HL-60 (cell line): ENCODE measurements around the gene FTCD.

ENCODE experiments used
- DNase-seq, 2 experiments: peaks; one replicate each; pipeline ENCODE4 v3.0.0-alpha.2; 2010 to 2020; ENCODE audit warnings: low read depth in 1 of 2, low spot score in 1 of 2
- H3K27ac ChIP-seq: fragments of 250-450 bp; sonication (Bioruptor Pico); replicated peaks from 2 replicates; pipeline ENCODE4 v1.5.1; 2020; ENCODE audit warnings: mild to moderate bottlenecking, moderate library complexity
- H3K27me3 ChIP-seq: fragments of 250-450 bp; sonication (Bioruptor Pico); 2 replicates; pipeline ENCODE4 v1.5.1; 2021; ENCODE audit warnings: mild to moderate bottlenecking, moderate library complexity; ENCODE audit not compliant: insufficient read depth, poor library complexity, severe bottlenecking
- H3K4me3 ChIP-seq: replicated peaks from 2 replicates; pipeline ENCODE4 v1.5.1; 2011; ENCODE audit warnings: mild to moderate bottlenecking, control low read depth, low read length; ENCODE audit not compliant: insufficient read depth
- GABPA ChIP-seq: IDR thresholded peaks from 2 replicates; pipeline ENCODE4 v1.6.1; 2012; ENCODE audit warnings: low read depth
- POLR2AphosphoS5 ChIP-seq: IDR thresholded peaks from 2 replicates; pipeline ENCODE4 v1.6.1; 2012; ENCODE audit warnings: low read depth
- SPI1 ChIP-seq: IDR thresholded peaks from 2 replicates; pipeline ENCODE4 v1.6.1; 2012; ENCODE audit warnings: low read depth, mild to moderate bottlenecking, borderline replicate concordance
- TF ChIP-seq, protein P1 (sequence below): IDR thresholded peaks from 2 replicates; pipeline ENCODE4 v1.6.1; 2012; ENCODE audit warnings: low read depth; ENCODE audit not compliant: insufficient replicate concordance
- TF ChIP-seq, protein P2 (sequence below): IDR thresholded peaks from one replicate; pipeline ENCODE4 v1.5.1; 2011; ENCODE audit warnings: low read length, control low read depth, inconsistent platforms; ENCODE audit not compliant: insufficient read depth

Gene FTCD

DNA sequence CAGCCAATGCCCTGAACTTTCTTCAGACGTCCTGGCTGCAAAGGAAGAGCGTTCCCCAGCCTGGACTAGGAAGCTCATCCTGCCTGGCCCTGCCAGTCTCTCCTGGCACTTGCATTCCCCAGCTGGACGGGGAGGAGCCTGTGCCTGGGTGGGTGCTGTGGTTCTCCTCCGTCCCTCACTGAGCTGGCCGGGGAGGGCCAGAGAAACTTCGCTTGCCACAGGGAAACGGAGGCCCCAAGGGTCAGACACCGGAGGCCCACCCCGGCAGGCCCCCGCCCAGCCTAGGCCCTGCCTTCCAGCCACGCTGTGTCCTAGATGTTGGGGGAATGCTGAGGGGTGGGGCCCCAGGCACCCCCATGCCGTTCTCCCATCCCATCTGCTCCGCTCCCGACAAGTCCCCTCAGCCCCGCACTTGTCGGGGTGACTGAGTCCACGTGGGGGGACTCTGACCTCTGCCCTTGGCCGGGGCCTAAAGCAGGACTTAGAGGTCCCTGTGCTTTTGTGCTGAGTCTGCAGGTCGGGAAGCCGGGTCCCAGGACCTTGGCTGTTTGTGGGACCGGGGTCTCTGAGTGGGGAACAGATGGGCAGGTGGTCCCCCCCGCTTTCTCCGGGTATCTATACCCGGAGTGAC lies 4.8 kb downstream of the FTCD start:
- H3K27ac ChIP-seq, result no peak overlapping the region
- TF ChIP-seq, protein P1, sequence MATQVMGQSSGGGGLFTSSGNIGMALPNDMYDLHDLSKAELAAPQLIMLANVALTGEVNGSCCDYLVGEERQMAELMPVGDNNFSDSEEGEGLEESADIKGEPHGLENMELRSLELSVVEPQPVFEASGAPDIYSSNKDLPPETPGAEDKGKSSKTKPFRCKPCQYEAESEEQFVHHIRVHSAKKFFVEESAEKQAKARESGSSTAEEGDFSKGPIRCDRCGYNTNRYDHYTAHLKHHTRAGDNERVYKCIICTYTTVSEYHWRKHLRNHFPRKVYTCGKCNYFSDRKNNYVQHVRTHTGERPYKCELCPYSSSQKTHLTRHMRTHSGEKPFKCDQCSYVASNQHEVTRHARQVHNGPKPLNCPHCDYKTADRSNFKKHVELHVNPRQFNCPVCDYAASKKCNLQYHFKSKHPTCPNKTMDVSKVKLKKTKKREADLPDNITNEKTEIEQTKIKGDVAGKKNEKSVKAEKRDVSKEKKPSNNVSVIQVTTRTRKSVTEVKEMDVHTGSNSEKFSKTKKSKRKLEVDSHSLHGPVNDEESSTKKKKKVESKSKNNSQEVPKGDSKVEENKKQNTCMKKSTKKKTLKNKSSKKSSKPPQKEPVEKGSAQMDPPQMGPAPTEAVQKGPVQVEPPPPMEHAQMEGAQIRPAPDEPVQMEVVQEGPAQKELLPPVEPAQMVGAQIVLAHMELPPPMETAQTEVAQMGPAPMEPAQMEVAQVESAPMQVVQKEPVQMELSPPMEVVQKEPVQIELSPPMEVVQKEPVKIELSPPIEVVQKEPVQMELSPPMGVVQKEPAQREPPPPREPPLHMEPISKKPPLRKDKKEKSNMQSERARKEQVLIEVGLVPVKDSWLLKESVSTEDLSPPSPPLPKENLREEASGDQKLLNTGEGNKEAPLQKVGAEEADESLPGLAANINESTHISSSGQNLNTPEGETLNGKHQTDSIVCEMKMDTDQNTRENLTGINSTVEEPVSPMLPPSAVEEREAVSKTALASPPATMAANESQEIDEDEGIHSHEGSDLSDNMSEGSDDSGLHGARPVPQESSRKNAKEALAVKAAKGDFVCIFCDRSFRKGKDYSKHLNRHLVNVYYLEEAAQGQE, result no peak
- TF ChIP-seq GABPA (no peak), SPI1 (no peak), POLR2AphosphoS5 (no peak)
- TF ChIP-seq, protein P2, sequence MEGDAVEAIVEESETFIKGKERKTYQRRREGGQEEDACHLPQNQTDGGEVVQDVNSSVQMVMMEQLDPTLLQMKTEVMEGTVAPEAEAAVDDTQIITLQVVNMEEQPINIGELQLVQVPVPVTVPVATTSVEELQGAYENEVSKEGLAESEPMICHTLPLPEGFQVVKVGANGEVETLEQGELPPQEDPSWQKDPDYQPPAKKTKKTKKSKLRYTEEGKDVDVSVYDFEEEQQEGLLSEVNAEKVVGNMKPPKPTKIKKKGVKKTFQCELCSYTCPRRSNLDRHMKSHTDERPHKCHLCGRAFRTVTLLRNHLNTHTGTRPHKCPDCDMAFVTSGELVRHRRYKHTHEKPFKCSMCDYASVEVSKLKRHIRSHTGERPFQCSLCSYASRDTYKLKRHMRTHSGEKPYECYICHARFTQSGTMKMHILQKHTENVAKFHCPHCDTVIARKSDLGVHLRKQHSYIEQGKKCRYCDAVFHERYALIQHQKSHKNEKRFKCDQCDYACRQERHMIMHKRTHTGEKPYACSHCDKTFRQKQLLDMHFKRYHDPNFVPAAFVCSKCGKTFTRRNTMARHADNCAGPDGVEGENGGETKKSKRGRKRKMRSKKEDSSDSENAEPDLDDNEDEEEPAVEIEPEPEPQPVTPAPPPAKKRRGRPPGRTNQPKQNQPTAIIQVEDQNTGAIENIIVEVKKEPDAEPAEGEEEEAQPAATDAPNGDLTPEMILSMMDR, result no peak
- DNase-seq, result no peak
- no peaks in the 10 kb centered on the region for H3K27me3 ChIP-seq
- H3K4me3 ChIP-seq, result no peak overlapping the region

DNA sequence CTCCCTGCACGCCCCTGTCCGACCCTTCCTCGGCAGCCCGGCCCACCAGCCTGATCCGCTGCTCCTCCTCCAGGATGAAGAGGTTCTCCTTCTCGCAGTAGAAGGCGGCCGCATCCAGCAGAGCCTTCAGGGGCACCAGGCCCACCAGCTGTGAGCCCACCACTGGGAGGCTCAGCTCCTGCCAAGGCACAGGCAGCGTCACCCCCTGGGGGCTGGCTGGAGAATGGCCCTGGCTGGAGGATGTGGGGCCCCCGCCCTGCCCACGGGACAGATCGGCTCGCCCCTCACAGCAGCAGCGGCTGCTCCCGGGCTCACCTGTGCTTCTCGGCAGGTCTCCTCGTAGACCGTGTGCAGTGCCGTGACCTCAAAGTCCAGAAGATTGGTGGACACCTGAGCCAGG lies 5.3 kb downstream of the FTCD start:
- TF ChIP-seq SPI1 (no peak), POLR2AphosphoS5 (no peak), GABPA (no peak)
- TF ChIP-seq, protein P2, result no peak
- TF ChIP-seq, protein P1, result no peak
- no peaks in the 10 kb centered on the region for H3K27me3 ChIP-seq
- no peak overlapping the region for H3K27ac ChIP-seq

DNA sequence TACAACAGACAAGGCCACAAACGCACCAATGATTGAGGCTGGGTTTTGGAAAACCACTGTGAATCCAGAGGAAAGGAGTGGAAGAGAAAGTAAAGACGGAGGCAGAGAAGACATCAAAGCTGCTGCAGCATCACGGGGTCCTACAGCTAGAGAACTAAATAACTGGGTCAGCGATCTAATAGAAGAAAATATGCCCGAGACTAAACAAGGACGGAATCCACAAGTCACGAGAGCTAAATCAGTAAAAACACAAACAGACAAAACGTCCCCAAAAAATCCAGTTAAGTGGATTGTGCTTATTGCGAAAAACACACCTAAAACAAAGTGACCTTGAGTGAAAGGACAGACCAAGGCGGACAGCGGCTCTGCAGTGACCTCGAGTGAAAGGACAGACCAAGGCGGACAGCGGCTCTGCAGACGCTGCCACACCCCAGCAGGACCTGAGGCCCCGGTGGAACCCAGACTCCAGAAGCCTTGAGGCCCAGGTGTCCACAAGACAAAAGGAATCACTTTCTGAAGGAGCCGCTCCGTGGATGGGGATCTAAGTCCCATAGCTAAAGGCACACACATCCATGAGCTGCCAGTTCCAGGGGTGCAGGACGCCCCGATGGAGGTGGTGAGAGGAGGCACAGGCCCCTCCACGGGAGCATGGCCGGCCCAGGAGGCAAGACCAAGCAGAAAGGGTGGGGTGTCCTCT lies 6.0 kb downstream of the FTCD start:
- no peaks in the 10 kb centered on the region for H3K27me3 ChIP-seq
- no peak overlapping the region for H3K27ac ChIP-seq
- H3K4me3 ChIP-seq, result no peak overlapping the region
- no peak for DNase-seq
- TF ChIP-seq POLR2AphosphoS5 (no peak), GABPA (no peak), SPI1 (no peak)
- TF ChIP-seq, protein P1, result no peak
- TF ChIP-seq, protein P2, result no peak

More for the DNA sequence above, 5.3 kb downstream of the FTCD start:
- no peak for DNase-seq
- H3K4me3 ChIP-seq, result no peak overlapping the region
